HUDEP-2 (cell line): ENCODE data around the gene IDE.

Source experiments
- DNase-seq, 76 experiments: peaks; one replicate each; lab custom pipeline; 2025; ENCODE audit not compliant: unreplicated experiment in 76 of 76; lab: John Stamatoyannopoulos, UW

IDE gene

DNA sequence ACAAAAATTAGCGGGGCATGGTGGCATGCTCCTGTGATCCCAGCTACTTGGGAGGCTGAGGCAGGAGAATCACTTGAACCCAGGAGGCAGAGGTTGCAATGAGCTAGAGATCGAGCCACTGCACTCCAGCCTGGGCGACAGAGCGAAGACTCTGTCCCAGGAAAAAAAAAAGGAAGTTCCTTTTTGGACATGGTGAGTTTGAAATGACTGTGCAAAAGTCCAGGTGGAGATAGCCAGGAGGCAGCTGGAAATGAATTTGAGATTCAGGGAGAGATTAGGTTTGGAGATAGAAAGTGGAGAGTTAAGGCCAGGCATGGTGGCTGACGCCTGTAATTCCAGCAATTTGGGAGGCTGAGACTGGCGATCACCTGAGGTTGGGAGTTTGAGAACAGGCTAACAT lies 143.8 kb downstream of the IDE start:
- no peak for DNase-seq

DNA sequence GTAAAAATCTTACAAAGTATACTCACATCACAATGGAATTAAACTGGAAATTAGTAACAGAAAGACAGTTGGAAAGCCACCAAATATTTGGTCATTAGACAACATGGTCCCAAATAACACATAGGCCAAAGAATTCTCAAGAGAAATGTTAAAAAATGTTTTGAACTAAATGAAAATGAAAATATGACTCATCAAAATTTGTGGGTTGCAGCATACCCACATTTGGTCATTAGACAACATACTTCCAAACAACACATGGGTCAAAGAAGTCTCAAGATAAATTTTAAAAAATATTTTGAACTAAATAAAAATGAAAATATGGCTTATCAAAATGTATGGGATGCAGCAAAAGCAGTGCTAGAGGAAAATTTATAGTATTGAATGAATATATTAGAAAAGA lies 152.3 kb downstream of the IDE start:
- no peak for DNase-seq

DNA sequence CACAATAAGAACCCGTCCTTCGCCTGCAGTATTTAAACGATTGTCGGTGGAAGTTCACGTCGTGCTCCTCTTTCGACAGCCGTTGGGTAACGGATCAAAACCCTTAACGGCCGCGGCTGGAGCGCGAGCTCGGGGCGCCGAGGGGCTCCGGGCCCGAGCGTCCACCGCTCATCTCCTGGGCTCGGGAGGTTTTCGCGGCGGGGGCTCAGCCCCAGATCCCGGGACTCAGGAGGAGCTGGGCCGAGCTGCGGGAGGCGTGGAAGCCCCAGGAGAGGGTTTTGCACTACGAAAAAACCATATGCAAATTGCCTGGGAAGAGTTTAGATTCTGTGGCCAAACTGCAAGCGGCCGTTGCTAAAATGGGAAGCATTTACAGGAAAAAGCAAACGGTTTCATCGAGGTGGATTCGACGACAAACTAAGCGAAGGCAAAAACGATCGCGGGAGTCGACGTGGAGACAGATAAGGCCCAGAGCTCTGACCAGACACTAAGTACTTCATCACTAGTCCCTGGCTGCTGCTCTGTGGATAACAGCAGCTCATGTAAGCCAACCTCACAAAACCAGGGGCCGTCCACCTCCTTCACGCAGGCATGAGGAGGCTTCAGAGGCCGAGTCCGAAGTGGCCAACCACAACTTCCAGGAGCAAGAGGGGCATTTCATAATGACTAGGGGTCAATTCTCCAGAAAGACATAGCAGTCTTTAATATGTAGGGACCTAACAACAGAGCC lies 153.2 kb downstream of the IDE start:
- no peak for DNase-seq

GRCh38 chr10:92419740-92420545 lies 153.9 kb downstream of the IDE start:
- DNase-seq: peak in 1 of 76 experiments; percentile 10

GRCh38 chr10:92418891-92419290 lies 155.0 kb downstream of the IDE start:
- no peak for DNase-seq

DNA sequence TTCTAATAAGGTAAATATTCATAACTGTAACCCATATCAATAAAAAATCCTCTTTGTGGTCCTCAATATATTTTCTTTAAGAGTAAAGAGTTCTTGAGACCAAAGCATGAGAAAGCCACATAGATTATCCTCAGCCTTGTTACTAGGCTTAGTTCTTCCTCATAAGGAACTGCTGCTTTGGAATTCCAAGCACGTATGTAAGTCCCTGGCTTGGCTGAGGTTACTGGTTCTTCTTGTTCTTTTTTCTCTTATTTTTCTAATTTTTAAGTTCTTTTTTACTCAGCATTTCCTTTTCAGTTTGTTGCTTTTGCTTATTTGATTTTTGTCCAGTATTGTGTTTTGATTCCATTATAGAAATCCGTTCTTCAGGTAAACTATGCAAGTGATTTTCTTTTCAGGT lies 155.7 kb downstream of the IDE start:
- DNase-seq: no peak

- DNase-seq: no peak
These were observed 160.4 kb downstream of the IDE start for GRCh38 chr10:92413519-92413918.

DNA sequence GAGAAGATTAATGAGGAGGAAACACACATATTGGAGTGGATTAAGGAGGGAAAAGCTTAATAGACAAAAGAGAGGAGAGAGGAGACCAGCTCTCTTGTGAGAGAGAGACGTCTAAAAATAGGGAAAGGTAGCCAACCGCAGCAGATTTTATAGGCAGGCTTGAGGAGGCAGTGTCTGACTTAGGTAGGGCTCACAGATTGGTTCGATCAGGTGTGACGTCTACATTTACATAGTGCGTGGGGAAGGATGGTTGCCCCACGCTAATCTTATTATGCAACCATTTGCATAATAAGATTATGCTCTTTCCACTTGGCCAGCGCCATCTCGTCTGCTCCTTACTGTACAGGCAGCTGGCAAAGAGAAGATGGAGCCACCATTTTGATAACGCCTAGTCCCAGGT lies 160.9 kb downstream of the IDE start:
- no peak for DNase-seq

GRCh38 chr10:92411406-92411805 lies 162.5 kb downstream of the IDE start:
- no peak for DNase-seq

DNA sequence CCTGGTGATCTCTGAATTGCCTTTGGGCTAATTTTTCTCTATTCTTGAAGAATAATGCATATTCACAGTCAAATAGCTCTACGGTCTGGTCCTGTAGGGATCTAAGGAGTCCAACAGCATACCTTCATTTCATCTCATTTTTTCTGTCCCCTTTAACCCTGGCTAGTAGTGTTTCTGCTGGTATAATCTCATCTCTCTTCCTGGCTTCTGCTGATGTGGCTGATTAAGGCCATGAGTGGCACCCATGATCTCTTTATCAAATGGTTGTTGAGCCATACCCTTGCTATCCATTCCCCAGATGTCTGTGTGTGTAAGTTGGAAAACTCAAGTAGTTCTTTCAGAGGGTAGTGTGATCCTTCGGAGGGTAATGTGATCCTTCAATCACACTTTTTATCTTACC lies 163.4 kb downstream of the IDE start:
- peak in 3 of 76 experiments; percentile 6 to 16 (median 13) for DNase-seq

- no peak for DNase-seq
These were observed 165.9 kb downstream of the IDE start for GRCh38 chr10:92408017-92408361.

- peak in 56 of 76 experiments; percentile 7 to 69 (median 34) for DNase-seq
These were observed 166.4 kb downstream of the IDE start for GRCh38 chr10:92407305-92408016.

GRCh38 chr10:92405419-92405924 lies 168.4 kb downstream of the IDE start:
- DNase-seq: no peak

DNA sequence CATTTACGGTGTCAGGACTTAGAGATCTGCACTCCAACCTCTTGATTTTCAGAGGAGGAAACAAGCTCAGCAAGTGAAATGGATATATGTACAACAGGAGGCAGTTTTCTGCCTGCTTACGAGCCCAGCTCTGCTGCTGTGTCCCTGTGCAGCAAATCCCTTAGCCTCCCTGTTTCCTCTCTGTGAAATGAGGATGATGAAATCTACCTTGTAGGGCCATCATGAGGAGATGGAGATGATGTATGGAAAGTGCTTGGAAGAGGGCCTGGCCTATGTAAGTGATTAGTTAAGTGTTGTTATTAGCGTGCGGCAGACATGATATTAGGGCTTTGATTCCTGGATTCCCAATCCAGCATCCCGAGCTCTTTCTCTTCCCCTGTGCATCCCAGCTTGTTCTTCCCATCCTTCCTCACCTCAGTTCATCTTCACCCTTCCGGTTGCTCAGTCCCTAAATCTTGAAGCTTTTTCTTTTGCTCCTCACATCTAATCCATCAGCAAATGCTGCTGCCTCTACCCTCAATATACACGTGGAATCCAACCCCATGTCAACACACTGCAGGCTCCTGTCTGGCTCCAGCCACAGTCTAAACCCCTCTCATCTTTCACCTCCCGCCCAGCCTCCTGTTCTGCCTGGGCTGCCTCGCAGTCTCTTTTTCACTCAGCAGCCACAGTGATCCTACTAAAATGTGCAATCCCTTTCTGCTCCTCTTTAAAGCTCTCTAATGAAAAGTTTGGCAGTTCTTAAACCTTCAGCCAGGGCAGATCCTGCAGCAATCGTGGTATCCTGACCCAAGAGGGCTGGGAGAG lies 169.1 kb downstream of the IDE start:
- no peak for DNase-seq

GRCh38 chr10:92402234-92402633 lies 171.7 kb downstream of the IDE start:
- peak in 27 of 76 experiments; percentile 6 to 71 (median 22) for DNase-seq
